ENCODE results near the gene CPLX4. TPM values are rescaled to one million over a fixed set of nuclear protein-coding genes. Genes with fewer than 3 reads are reported as not detected.

CPLX4 gene
- total RNA-seq, 1 donor from 2014 or later = not detected

DNA sequence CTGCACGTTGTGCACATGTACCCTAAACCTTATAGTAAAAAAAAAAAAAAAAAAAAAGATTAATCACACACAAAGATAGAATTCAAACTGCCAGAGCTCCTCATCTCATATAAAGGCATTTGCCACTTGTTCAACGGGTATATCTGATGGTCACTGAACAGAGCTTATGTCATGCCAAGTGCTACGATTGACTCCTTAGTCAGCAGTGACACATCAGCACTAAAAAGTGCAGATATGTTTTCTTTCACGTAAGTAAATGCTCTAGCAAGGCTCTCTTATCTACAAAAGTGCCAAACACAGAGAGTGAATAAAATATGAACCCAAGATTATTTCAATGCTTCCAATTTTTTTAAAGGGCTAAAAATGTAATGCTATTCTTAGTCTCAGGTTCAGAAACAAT lies 39.5 kb upstream of the CPLX4 start:
- H3K27me3 Mint-ChIP-seq (ENCODE audit: unreplicated experiment) = peaks cover 2% of the 10 kb centered on the region
- TF ChIP-seq, protein P1, sequence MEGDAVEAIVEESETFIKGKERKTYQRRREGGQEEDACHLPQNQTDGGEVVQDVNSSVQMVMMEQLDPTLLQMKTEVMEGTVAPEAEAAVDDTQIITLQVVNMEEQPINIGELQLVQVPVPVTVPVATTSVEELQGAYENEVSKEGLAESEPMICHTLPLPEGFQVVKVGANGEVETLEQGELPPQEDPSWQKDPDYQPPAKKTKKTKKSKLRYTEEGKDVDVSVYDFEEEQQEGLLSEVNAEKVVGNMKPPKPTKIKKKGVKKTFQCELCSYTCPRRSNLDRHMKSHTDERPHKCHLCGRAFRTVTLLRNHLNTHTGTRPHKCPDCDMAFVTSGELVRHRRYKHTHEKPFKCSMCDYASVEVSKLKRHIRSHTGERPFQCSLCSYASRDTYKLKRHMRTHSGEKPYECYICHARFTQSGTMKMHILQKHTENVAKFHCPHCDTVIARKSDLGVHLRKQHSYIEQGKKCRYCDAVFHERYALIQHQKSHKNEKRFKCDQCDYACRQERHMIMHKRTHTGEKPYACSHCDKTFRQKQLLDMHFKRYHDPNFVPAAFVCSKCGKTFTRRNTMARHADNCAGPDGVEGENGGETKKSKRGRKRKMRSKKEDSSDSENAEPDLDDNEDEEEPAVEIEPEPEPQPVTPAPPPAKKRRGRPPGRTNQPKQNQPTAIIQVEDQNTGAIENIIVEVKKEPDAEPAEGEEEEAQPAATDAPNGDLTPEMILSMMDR (IDR thresholded peaks at IDR 0.05) = no peak

DNA sequence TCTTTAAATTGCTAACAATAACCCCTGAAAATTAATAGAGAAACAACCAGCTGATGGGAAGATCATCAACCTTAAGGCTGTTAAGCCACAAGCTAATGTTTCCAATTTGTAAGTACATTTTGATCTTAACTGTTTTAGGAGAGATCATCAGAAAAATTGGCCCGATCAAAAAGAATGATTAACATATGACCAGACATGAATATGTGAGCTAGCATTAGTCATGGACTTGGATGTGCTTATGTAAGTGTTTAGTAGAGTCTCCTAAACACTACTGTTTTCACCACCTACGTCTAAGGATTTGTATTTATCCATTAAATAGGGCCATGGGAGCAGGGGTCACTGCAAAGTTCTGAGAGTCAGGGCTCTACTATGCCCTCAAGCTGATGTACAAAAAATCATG lies 36.3 kb upstream of the CPLX4 start:
- H3K9me3 Mint-ChIP-seq (ENCODE audit: unreplicated experiment) = no peaks in the 10 kb centered on the region
- TF ChIP-seq, protein P1 (IDR thresholded peaks at IDR 0.05) = no peak
- H3K4me3 Mint-ChIP-seq (ENCODE audit: unreplicated experiment) = no peak overlapping the region
- H3K36me3 Mint-ChIP-seq (ENCODE audit: unreplicated experiment) = peaks cover 33% of the 10 kb centered on the region
- peaks cover 26% of the 10 kb centered on the region for H3K4me1 Mint-ChIP-seq (ENCODE audit: unreplicated experiment)
- H3K27ac Mint-ChIP-seq (ENCODE audit: unreplicated experiment) = no peak overlapping the region
- H3K27me3 Mint-ChIP-seq (ENCODE audit: unreplicated experiment) = no peaks in the 10 kb centered on the region
- DNase-seq (ENCODE audit: extremely low spot score, unreplicated experiment) = no peak

More for the DNA sequence above, 39.5 kb upstream of the CPLX4 start:
- peak overlapping the region; percentile 95 for H3K27ac Mint-ChIP-seq (ENCODE audit: unreplicated experiment)
- no peaks in the 10 kb centered on the region for H3K9me3 Mint-ChIP-seq (ENCODE audit: unreplicated experiment)
- H3K4me1 Mint-ChIP-seq (ENCODE audit: unreplicated experiment) = peaks cover 30% of the 10 kb centered on the region
- DNase-seq (ENCODE audit: extremely low spot score, unreplicated experiment) = no peak
- peaks cover 13% of the 10 kb centered on the region for H3K36me3 Mint-ChIP-seq (ENCODE audit: unreplicated experiment)
- peak overlapping the region; percentile 100 for H3K4me3 Mint-ChIP-seq (ENCODE audit: unreplicated experiment)

DNA sequence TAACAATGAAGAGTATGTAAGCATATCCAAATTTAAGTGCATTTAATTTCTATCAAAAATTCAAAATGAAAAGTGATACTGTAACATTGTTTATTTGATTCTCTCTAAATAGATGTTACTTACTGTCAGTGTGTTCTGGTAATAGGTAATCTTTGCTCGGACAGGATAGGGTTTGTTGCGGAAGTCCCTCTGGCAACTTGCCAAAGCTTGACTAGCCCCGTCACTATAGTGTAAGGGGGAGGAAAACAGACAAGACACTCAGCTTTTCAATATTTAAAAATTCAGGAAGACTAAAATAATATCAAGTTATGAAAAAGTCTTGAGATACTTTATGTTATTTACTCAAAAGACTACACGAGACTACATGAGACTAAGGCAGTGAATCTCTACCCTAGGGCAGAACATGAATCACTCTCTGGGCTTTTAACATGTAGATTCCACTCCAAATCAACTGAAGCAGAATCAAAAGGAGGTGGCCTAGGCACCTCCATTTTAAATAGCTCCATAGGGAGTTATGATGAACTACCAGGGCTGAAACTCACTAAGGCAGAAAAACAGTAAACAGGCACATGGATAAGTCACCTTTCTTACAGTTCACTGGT lies 34.7 kb upstream of the CPLX4 start:
- Mint-ChIP-seq H3K36me3 (ENCODE audit: unreplicated experiment) (peaks cover 46% of the 10 kb centered on the region), H3K27ac (ENCODE audit: unreplicated experiment) (no peak overlapping the region), H3K4me3 (ENCODE audit: unreplicated experiment) (no peak overlapping the region), H3K4me1 (ENCODE audit: unreplicated experiment) (peaks cover 22% of the 10 kb centered on the region), H3K27me3 (ENCODE audit: unreplicated experiment) (no peaks in the 10 kb centered on the region), H3K9me3 (ENCODE audit: unreplicated experiment) (no peaks in the 10 kb centered on the region)
- TF ChIP-seq, protein P1 (IDR thresholded peaks at IDR 0.05) = no peak
- no peak for DNase-seq (ENCODE audit: extremely low spot score, unreplicated experiment)

DNA sequence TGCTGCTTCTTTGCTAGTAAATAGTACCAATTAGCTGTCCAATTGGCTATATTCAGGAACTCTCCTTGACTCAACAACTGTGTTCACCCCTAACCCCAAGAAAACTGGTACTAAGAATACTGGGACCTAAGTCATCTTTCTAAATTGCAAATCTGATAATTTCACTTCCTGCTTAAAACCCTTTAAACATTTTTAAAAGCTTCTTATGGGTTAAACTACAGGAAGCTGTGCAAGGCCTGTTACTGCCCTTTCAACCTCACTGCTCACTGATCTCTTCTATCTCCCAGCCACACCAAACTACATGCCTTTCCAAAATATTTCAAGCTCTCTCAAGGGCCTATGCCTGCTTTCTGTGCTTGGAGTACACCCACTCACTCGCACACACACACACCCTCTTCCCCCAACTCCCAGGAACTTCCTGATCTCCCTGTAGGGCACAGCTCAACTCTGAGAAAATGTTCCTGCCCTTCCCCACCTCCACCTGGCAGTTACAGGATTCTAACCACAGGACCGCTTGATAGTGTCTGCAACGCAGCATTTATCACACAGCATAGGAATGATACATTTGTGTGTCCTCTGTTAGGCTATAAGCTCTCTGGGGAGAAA lies 33.9 kb upstream of the CPLX4 start:
- Mint-ChIP-seq H3K27me3 (ENCODE audit: unreplicated experiment) (no peaks in the 10 kb centered on the region), H3K27ac (ENCODE audit: unreplicated experiment) (no peak overlapping the region), H3K4me3 (ENCODE audit: unreplicated experiment) (no peak overlapping the region), H3K9me3 (ENCODE audit: unreplicated experiment) (no peaks in the 10 kb centered on the region), H3K36me3 (ENCODE audit: unreplicated experiment) (peaks cover 52% of the 10 kb centered on the region), H3K4me1 (ENCODE audit: unreplicated experiment) (peaks cover 14% of the 10 kb centered on the region)
- DNase-seq (ENCODE audit: extremely low spot score, unreplicated experiment) = no peak
- TF ChIP-seq, protein P1 (IDR thresholded peaks at IDR 0.05) = no peak

DNA sequence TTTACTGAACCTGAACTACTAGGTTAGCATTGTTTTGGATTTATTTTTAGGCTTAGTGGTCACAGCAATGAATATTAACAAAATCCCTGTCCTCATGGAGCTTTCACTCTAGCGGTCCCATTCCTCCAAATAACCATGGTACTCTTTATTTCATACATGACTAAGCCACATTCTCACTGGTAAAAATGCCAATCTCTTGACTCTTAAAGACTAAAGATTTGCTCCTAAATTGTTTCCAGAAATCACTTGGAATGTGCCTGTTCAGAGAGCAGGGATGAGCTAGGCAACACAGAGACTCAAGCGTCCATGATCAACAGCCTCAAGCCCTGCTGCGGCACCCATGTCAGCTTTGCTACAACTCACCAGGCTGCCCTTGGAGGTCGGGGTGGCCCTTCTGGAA lies 27.1 kb upstream of the CPLX4 start:
- H3K27me3 Mint-ChIP-seq (ENCODE audit: unreplicated experiment) = no peaks in the 10 kb centered on the region
- peaks cover 27% of the 10 kb centered on the region for H3K9me3 Mint-ChIP-seq (ENCODE audit: unreplicated experiment)
- no peaks in the 10 kb centered on the region for H3K4me1 Mint-ChIP-seq (ENCODE audit: unreplicated experiment)
- DNase-seq (ENCODE audit: extremely low spot score, unreplicated experiment) = no peak
- peaks cover 73% of the 10 kb centered on the region for H3K36me3 Mint-ChIP-seq (ENCODE audit: unreplicated experiment)
- no peak overlapping the region for H3K27ac Mint-ChIP-seq (ENCODE audit: unreplicated experiment)
- H3K4me3 Mint-ChIP-seq (ENCODE audit: unreplicated experiment) = no peak overlapping the region
- TF ChIP-seq, protein P1 (IDR thresholded peaks at IDR 0.05) = no peak
